GM19238 (cell line): ENCODE measurements around the gene NRN1L.
"Not testable (repeated sequence)": the region's sequence is repeated elsewhere in the genome, so short reads cannot be mapped to it uniquely, and the experiment has no call there.

Experiments
- DNase-seq: peaks from one replicate; pipeline ENCODE4 v3.0.0; 2011; ENCODE audit warnings: low spot score; ENCODE audit not compliant: insufficient read length

Gene NRN1L

DNA sequence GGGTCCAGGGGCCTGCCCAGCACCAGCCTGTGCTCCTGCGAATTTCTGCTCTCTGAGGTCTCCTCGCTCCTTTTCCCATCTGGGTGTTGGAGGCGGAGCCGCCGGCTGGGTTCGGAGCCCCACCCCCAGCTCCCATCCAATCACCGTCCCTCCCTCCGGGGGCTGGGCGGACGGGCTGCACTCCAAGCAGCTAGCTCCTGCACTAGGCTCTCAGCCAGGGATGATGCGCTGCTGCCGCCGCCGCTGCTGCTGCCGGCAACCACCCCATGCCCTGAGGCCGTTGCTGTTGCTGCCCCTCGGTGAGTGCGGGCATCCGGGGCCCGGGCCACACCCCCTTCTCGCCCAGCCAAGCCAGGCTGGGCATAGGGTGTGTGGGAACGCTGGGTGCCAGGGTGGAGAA lies at the start of gene NRN1L:
Gene NRN1L, plus strand, starts transcription at position 202 of the 400 bp plus-strand sequence. Its CDS starts 19 bp downstream, at position 221.
- DNase-seq, result no peak

DNA sequence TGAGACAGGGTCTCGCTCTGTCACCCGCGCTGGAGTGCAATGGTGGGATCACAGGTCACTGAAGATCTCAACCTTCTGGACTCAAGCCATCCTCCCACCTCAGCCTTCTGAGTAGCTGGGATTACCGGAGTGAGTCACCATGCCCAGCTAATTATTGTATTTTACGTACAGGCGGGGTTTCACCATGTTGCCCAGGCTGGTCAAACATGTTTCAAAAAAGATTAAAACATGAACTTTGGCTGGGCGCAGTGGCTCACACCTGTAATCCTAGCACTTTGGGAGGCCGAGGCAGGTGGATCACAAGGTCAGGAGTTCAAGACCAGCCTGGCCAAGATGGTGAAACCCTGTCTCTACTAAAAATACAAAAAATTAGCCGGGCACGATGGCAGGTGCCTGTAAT lies 47.5 kb upstream of the NRN1L start:
- not testable (repeated sequence) for DNase-seq

DNA sequence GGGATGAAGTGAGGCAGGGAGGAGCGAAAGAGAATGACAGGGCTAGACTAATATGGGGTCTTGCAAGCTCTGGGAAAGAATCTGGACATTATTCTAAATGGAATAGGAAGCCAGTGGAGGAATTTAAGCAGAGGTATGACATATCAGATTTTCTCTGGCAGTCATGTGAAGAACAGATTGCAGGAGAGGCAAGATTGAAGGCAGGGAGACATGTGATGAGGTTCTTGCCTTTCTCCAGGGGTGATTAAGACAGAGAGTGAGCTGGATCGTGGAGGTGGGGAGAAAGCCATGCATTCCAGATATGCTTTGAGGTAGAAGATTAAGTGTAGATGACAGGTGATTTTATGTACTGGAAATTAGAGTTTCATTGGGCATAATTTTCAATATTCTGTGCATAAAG lies 46.9 kb upstream of the NRN1L start:
- no peak for DNase-seq

DNA sequence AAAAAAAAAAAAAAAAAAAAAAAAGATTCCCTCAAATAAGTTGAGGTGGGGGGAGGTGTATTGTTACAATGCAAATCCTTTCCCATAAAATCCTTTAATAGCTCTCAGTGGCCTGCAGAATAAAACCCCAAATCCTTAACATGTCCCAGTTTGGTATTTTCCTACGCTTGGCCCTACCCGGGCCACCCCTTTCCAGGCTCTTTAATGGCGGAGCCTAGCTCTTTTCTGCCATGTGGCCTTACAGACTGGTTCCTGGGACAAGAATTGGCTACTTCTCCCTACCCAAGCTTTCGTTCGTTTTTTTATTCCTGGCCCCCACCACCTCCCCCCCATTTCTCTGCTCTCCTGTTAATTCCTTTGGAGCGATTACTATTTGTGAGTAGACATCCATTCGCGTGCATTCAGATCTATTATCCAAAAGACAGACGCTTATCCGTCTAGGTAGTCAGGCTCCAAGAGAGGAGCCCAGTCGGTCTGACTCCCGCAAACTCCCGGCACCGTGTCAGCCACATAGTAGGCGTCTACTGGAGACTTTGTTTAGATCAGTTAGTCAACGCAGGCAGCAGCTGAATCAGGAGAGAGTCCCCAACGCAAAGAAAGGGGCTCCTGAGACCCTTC lies 43.4 kb upstream of the NRN1L start:
- no peak for DNase-seq

DNA sequence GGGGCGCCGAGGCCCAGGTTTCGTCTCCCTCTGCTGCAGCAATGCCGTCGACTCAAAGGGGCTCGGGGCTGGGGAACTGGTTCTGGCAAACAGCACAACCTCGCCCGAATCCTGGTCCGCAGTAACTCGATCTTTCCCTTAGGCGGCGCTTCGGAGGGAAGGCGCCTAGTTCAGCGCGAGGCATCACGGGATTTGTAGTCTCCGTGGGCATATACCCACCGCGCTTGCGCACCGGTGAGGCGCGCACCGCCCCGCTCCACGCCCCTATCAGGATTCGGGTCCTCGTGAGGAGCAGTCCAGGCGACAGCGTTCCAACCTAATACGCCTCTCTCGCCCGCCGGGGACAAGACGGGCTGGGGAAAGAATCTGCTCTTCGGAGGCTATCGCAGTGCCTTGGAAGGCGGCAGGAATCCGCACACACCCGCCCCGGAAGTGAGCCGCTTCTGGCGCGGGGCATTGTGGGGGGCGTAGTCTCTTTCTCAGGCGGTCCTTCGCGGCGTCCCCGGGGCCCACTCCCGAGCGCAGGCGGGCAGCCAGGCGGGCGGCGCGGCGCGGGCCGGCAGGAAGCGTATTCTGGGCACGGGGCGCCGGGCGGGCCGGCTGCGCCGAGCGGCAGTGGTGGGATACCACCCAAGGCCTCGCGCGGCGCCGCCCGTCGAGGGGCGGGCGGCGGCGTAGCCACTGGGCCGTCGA lies 42.7 kb upstream of the NRN1L start, which contains the start of gene THAP11:
Gene THAP11, plus strand, starts transcription at position 505 of the 693 bp plus-strand sequence. CDS start 235 bp downstream, outside the sequence.
- DNase-seq, result peak; percentile 90

DNA sequence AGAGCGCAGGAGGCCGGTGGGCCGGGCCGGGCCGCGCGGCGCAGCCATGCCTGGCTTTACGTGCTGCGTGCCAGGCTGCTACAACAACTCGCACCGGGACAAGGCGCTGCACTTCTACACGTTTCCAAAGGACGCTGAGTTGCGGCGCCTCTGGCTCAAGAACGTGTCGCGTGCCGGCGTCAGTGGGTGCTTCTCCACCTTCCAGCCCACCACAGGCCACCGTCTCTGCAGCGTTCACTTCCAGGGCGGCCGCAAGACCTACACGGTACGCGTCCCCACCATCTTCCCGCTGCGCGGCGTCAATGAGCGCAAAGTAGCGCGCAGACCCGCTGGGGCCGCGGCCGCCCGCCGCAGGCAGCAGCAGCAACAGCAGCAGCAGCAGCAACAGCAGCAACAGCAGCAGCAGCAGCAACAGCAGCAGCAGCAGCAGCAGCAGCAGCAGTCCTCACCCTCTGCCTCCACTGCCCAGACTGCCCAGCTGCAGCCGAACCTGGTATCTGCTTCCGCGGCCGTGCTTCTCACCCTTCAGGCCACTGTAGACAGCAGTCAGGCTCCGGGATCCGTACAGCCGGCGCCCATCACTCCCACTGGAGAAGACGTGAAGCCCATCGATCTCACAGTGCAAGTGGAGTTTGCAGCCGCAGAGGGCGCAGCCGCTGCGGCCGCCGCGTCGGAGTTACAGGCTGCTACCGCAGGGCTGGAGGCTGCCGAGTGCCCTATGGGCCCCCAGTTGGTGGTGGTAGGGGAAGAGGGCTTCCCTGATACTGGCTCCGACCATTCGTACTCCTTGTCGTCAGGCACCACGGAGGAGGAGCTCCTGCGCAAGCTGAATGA lies 42.0 kb upstream of the NRN1L start:
- DNase-seq, result peak; percentile 46

DNA sequence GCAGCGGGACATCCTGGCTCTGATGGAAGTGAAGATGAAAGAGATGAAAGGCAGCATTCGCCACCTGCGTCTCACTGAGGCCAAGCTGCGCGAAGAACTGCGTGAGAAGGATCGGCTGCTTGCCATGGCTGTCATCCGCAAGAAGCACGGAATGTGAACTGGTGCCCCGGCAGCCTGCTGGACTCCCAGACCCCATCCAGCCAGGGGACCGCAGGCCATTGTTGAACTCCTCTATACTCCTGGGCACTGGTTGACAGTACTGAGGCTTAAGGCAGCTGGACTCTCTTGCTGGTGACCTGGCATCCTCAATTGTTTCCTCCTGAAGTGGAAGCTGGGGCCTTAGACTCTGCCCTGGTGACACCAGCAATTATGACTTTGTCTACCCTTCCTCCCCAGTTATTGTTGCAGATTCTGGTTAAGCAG lies 41.3 kb upstream of the NRN1L start:
- DNase-seq, result no peak

DNA sequence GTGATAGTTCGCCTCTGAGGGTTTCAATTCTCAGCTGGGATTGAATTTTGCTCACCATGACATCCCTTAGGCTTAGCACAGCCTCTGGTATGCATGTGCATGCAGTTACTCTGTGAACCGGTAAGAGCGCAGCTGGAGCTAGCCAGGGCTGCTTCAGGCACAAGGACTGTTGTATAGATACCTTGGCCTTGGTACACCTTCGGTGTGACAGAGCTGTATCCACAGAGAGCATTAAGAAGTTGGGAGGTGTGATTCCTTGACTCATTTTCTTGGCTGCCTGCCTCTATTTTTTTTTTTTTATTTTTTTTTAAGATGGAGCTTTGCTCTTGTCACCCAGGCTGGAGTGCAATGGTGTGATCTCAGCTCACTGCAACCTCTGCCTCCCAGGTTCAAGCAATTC lies 40.2 kb upstream of the NRN1L start:
- no peak for DNase-seq

DNA sequence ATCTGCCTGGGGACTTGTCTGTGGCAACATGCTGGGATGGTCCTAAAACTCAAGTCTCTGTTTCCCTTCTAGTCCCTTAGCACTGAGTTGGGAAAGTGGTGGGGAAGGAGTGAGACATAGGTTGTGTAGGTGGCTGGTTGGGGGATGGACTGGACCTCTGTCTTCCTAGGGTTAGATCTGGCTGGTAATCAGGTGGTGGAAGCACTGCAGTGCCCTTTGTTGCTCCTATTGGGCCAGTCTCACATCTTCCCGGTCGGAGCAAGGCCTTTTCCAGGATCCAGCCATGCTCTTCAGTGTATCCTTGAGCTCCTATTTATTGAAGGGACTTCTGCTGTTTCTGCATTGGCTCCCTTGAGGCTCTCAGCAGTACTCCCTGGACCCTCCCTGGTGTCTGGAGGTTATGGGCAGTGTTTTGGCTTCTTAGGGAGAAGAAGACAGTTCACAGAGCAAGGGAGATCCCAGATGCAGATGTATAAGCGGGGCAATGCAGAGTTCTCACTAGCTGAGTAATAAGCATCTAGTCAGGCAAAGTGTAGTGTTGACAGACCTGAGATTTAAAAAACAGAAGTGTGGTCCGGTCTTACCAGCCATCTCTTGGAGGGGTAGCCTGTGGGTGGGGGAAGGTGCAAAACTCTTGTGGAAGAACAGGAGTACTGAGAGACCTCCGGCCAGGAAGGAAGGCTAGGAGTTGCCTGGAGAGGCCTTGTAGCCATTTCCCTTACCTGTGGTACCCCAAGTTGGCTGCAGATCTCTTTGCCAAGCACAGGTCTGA lies 39.2 kb upstream of the NRN1L start:
- DNase-seq, result no peak

DNA sequence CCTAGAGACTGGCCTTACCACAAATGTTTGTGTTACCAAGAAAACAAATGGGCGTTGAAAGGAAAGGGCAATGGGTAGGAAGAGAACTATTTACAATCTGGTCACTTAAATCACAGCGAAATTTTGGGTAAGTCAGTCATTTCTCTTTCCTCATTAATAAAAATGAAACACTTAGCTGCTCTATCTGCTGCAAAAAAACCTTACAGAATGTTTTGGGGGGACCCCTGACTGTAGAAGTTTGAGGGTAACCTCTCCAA lies 38.7 kb upstream of the NRN1L start:
- DNase-seq, result no peak

DNA sequence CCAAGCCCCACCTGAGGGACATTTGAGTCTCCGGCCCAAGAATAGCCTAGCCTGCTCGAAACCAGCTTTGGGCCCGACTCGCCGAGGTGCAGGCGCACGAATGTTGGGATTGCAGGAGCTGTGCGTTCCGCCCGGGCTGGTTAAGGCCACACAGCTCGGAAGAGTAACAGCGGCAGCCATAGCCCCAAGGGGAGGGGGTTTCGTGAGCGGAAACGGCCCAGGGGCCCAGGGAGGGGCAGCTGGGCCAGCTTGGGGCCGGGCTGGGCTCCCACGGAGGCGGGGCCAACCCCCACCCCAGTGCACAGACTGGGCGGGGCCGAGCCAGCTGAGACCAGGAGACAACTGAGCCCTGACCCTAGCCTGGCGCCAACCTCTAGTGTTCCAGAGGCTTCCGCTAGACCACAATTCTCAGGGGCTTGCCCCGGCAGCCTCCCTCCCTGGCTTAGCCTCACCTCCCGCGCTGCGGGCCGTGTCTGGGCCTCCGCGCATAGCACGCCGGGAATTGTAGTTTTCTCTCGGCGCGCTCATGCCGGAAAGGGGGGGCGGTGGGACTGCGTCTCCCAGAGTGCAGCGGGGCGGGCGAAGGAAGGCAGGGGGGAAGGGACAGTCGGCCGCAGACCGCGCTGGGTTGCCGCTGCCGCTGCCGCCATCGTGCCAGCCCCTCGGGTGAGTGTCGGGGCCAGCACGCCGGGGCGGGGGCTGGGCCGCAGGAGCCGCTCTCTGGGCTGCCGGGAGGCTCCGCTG lies 38.2 kb upstream of the NRN1L start, which contains the start of gene NUTF2:
Gene NUTF2, plus strand, starts transcription at position 614 of the 744 bp plus-strand sequence. CDS start 18,198 bp downstream, outside the sequence.
- peak; percentile 92 for DNase-seq

DNA sequence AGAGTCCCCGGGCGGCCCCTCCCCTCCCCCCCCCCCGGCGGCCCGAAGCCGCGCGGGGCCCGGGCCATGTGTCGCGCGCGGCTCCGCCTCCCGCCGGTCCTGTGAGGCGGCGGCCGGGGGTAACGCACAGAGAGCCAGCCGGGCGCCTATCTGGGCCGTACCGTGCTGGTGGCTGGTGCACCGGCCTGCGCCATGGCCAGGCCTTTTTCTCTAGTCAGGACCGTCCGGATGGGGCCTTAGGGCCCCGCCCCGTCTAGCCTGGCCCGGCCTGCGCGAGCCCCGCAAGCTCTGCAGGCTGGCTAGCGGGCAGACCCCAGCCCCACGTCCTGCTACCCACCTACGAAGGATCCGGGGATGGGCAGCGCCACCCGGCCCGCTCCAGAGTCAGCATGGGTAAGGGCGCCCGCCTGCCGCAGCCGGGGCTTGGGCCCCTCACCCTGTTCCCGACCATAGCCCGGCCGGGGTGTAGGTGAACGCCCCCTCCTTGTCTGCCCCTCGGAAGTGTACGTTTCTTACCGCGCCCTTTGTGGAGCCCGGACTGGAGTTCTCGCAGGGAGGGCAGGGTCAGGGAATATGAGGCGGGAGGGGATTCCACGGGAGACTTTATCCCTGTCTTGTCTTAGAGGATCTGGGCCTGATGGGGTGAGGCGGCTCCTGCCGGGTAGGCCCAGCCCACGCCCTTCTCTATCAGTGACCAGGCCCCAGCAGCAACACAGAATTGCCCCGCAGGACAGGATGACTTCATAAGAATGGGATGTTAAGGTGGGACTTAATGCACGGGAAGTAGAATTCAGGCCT lies 37.4 kb upstream of the NRN1L start, which contains the start of gene CENPT:
Gene CENPT, minus strand, starts transcription at position 630 of the 798 bp plus-strand sequence. CDS start 13,834 bp downstream, outside the sequence.
- peak; percentile 69 for DNase-seq

DNA sequence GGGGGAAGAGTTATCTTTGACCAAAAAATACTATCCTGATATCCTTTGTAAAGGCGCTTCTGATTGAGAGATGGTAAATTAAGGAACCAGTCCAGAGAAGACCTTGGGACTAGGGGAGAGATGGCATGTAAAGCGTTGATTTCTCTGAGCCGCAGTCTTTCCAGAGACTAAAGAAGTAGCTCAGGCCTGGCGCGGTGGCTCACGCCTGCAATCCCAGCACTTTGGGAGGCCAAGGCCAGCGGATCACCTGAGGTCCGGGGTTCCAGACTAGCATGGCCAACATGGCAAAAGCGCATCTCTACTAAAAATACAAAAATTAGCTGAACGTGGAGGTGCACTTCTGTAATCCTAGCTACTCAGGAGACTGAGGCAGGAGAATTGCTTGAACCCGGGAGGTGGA lies 36.6 kb upstream of the NRN1L start:
- DNase-seq, result no peak

DNA sequence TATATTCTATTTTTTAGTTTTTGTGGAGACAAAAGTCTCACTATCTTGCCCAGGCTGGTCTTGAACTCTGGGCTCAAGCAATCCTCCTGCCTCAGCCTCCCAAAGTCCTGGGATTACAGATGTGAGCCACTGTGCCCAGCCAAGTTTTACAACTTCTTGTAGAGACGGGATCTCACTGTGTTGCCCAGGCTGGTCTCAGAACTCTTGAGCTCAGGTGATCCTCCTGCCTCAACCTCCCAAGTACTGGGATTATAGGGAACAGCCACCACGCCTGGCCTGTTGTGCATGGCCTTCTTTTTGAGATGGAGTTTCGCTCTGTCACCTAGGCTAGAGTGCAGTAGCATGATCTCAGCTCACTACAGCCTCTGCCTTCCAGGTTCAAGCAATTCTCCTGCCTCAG lies 31.0 kb upstream of the NRN1L start:
- DNase-seq, result no peak

DNA sequence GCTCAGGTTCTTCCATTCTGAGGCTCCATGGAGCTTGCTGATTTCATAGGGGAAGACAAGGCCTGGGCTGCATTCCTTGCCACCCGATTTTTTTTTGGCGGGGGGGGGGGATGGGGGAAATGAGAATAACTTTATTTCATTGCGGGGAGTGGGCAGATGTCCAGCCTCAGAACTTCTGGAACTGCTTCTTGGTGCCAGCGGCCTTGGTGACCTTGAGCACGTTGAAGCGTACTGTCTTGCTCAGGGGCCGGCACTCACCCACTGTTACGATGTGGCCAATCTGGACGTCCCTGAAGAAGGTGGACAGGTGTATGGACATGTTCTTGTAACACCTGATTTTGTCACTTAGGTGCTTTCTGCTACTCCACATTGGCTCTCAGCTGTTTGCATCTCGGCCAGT lies 28.9 kb upstream of the NRN1L start:
- no peak for DNase-seq

DNA sequence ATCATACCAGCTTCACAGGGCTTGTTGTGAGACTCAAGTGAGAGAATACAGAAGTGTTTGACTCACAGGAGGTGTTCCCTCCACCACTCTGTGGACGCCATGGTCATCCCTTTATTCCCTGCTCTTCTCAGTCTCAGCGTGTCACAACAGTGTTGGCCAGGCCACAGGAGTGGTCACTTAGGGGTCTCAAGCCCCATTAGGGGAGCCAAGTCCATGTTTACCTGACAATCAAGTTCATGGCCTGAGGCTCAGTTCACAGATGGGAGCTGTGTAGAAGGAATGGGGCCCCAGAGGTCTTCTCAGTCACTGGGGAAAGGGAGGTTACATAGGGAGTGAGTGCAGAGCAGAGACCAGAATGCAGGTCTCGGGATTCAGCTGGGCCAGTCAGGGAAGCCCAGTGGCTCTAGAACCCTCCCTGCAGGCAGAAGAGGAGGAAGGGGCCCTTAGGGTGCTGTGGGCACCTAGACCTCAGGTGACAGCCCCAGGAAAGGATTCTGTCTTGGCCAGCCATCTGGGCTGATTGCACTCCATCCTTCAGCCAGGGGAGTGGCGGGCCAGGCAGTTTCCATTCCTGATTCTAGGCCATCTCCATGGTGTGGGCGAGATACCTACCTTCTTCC lies 27.6 kb upstream of the NRN1L start:
- no peak for DNase-seq

DNA sequence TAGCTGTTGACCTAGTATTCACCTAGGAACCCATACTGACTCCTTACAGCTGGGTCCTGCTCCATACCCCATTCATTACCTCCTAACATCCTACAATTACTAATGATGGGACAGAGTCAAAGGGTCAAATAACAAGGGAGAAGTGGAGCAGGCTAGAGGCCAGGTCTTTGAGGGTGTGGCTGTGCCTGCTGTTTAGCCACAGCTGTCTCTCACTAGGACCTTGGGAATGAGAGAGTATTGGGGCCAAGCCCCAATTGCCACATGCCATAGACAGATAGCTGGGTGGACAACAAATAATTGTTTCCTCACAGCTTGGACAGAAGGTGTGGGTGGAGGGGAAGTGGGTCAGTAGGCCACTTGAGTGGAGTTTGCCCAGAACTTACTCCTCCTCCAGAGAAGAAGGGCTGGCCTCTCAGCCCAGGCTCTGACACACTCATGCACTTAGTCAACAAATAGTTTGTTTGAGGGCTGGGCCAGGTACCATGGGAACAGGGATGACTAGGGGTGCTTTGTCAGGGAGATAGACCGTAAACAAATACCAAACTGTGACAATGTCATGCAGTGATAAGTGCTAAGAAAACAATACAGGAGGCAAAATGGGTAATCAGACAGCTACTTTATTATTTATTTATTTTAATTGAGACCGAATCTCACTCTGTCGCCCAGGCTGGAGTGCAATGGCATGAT lies 27.0 kb upstream of the NRN1L start:
- DNase-seq, result no peak

DNA sequence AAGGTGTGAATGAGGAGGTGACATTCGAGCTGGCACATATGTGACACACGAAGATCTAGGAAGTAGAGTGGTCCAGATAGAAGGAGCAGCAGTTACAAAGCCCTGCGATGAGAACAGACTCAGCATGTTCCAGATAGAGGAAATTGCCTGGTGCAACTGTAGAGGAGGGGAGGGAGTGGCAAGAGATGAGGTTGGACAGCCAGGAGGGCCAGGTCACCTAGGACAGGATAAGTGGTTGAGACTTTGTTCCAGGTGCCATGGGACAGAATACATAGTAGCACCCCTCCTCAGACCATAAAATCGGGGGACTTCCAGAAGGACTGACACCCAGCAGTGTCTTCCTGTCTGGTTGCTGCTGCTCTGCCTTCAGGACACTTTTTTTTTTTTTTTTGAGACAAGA lies 26.2 kb upstream of the NRN1L start:
- DNase-seq, result no peak
